HEK293 (cell line): ENCODE results near the gene TSR3.
A peak's percentile ranks its signal among the peaks of the same experiment; 100 is the strongest.

ENCODE experiments used
- CTCF ChIA-PET: fragments of 350-600 bp; formaldehyde crosslinking; extraction: SDS; loops from one replicate; lab custom pipeline; 2021; ENCODE audit warnings: antibody characterized with exemption; lab: Yijun Ruan, JAX
- POLR2A ChIA-PET: fragments of 300-600 bp; formaldehyde crosslinking; extraction: SDS; loops from one replicate; lab custom pipeline; 2020; ENCODE audit warnings: antibody characterized with exemption, inconsistent platforms; lab: Yijun Ruan, JAX
- H3K27ac ChIP-seq: fragments of 200-500 bp; sonication (Bioruptor generic); 2 replicates; pipeline ENCODE4 v1.5.1; 2014; ENCODE audit warnings: low read depth, low read length, control low read depth, inconsistent platforms; ENCODE audit errors: extremely low read depth
- H3K36me3 ChIP-seq, 2 experiments: fragments of 200-500 bp in 1 of 2; sonication (Bioruptor generic) in 1 of 2; 1 replicate in 1 of 2; 2 replicates in 1 of 2; pipeline ENCODE4 v1.5.1; 2014 to 2017; ENCODE audit warnings: inconsistent platforms in 2 of 2, low read length in 2 of 2; ENCODE audit not compliant: control insufficient read depth in 2 of 2, insufficient read depth in 1 of 2
- H3K4me1 ChIP-seq: fragments of 200-500 bp; sonication (Bioruptor generic); 2 replicates; pipeline ENCODE4 v1.5.1; 2014; ENCODE audit warnings: mild to moderate bottlenecking, low read length, inconsistent platforms; ENCODE audit not compliant: control insufficient read depth, insufficient read depth
- H3K4me3 ChIP-seq: 2 replicates; pipeline ENCODE4 v1.5.1; 2011; ENCODE audit warnings: low read depth, mild to moderate bottlenecking, control low read depth, low read length, moderate library complexity
- H3K9me3 ChIP-seq: fragments of 200-500 bp; sonication (Bioruptor generic); 2 replicates; pipeline ENCODE4 v1.5.1; 2014; ENCODE audit warnings: low read depth, low read length, inconsistent platforms; ENCODE audit not compliant: control insufficient read depth, insufficient read depth
- BCL11A ChIP-seq: fragments of 450-650 bp; formaldehyde crosslinking; IDR thresholded peaks from 2 replicates; pipeline ENCODE4 v1.5.1; 2016; ENCODE audit warnings: low read depth, missing biosample characterization, missing genetic modification characterization
- BCL6B ChIP-seq: fragments of 450-650 bp; formaldehyde crosslinking; IDR thresholded peaks from 2 replicates; pipeline ENCODE4 v1.5.1; 2017; ENCODE audit warnings: missing biosample characterization, missing genetic modification characterization
- EGR2 ChIP-seq: fragments of 450-650 bp; formaldehyde crosslinking; IDR thresholded peaks from 2 replicates; pipeline ENCODE4 v1.5.1; 2016; ENCODE audit warnings: low read depth, missing biosample characterization, missing genetic modification characterization
- GLI4 ChIP-seq: fragments of 450-650 bp; formaldehyde crosslinking; IDR thresholded peaks from 2 replicates; pipeline ENCODE4 v1.5.1; 2016; ENCODE audit warnings: missing biosample characterization, missing genetic modification characterization
- KLF1 ChIP-seq: fragments of 450-650 bp; formaldehyde crosslinking; IDR thresholded peaks from 2 replicates; pipeline ENCODE4 v1.5.1; 2016; ENCODE audit warnings: missing biosample characterization, missing genetic modification characterization
- PRDM2 ChIP-seq: fragments of 450-650 bp; formaldehyde crosslinking; IDR thresholded peaks from 2 replicates; pipeline ENCODE4 v1.5.1; 2016; ENCODE audit warnings: missing biosample characterization, missing genetic modification characterization, borderline replicate concordance
- SETDB1 ChIP-seq: IDR thresholded peaks from one replicate; pipeline ENCODE4 v1.6.1; 2017; ENCODE audit warnings: mild to moderate bottlenecking, low read length, moderate library complexity, mixed read lengths; ENCODE audit not compliant: insufficient read length
- ZFP3 ChIP-seq: fragments of 450-650 bp; formaldehyde crosslinking; IDR thresholded peaks from 2 replicates; pipeline ENCODE4 v1.5.1; 2016; ENCODE audit warnings: low read depth, missing biosample characterization, missing genetic modification characterization
- ZIC2 ChIP-seq: fragments of 450-650 bp; formaldehyde crosslinking; IDR thresholded peaks from 2 replicates; pipeline ENCODE4 v1.5.1; 2016; ENCODE audit warnings: missing biosample characterization, missing genetic modification characterization
- ZNF121 ChIP-seq: fragments of 450-650 bp; formaldehyde crosslinking; IDR thresholded peaks from 2 replicates; pipeline ENCODE4 v1.5.1; 2016; ENCODE audit warnings: missing biosample characterization, missing genetic modification characterization
- ZNF133 ChIP-seq: fragments of 450-650 bp; formaldehyde crosslinking; IDR thresholded peaks from 2 replicates; pipeline ENCODE4 v1.5.1; 2016; ENCODE audit warnings: missing biosample characterization, missing genetic modification characterization
- ZNF280D ChIP-seq: fragments of 450-650 bp; formaldehyde crosslinking; IDR thresholded peaks from 2 replicates; pipeline ENCODE4 v1.5.1; 2016; ENCODE audit warnings: missing biosample characterization, missing genetic modification characterization
- ZNF354C ChIP-seq: fragments of 450-650 bp; formaldehyde crosslinking; IDR thresholded peaks from 2 replicates; pipeline ENCODE4 v1.5.1; 2016; ENCODE audit warnings: missing biosample characterization, missing genetic modification characterization, low read depth, borderline replicate concordance
- ZNF398 ChIP-seq: fragments of 450-650 bp; formaldehyde crosslinking; IDR thresholded peaks from 2 replicates; pipeline ENCODE4 v1.5.1; 2017; ENCODE audit warnings: missing biosample characterization, missing genetic modification characterization
- ZNF510 ChIP-seq: fragments of 450-650 bp; formaldehyde crosslinking; IDR thresholded peaks from 2 replicates; pipeline ENCODE4 v1.5.1; 2018; ENCODE audit warnings: mild to moderate bottlenecking, missing genetic modification characterization, missing biosample characterization; ENCODE audit not compliant: insufficient replicate concordance
- ZNF623 ChIP-seq: fragments of 450-650 bp; formaldehyde crosslinking; IDR thresholded peaks from 2 replicates; pipeline ENCODE4 v1.5.1; 2016; ENCODE audit warnings: missing biosample characterization, missing genetic modification characterization
- ZNF626 ChIP-seq: fragments of 450-650 bp; sonication (Bioruptor Pico); formaldehyde crosslinking; IDR thresholded peaks from 2 replicates; pipeline ENCODE4 v1.5.1; 2018; ENCODE audit warnings: missing biosample characterization, missing genetic modification characterization, inconsistent platforms
- ZNF768 ChIP-seq: fragments of 450-650 bp; formaldehyde crosslinking; IDR thresholded peaks from 2 replicates; pipeline ENCODE4 v1.5.1; 2018; ENCODE audit warnings: missing biosample characterization, mild to moderate bottlenecking, missing genetic modification characterization
- ZNF777 ChIP-seq: fragments of 450-650 bp; formaldehyde crosslinking; IDR thresholded peaks from 2 replicates; pipeline ENCODE4 v1.5.1; 2017; ENCODE audit warnings: missing biosample characterization, missing genetic modification characterization, borderline replicate concordance

TSR3 gene

GRCh38 chr16:1345651-1346421 lies 5.8 kb downstream of the TSR3 start:
- TF ChIP-seq KLF1: no peak
- no peak for TF ChIP-seq SETDB1
- TF ChIP-seq EGR2 (tag by site-specific recombination): peak; percentile 19; the same call in 1 of the 2 replicates
- peaks cover 4% of the 10 kb centered on the region; the same call in 1 of the 2 replicates for H3K4me1 ChIP-seq
- H3K27ac ChIP-seq: no peak overlapping the region
- ChIA-PET POLR2A (interaction anchor here (0.7 to 2.0 kb wide), 2 partner anchors 36 to 82 kb away, joined by 5 to 7 read pairs; partner anchors contain the start of gene UBE2I), CTCF (interaction anchor here (1.3 kb wide), 1 partner anchor 16 kb away, joined by 3 read pairs; no protein-coding TSS in a partner anchor)
- H3K9me3 ChIP-seq: no peaks in the 10 kb centered on the region
- H3K36me3 ChIP-seq: peaks cover 0 to 34% of the 10 kb centered on the region in 2 experiments; a peak in 1 of 3 replicates
- H3K4me3 ChIP-seq: no peak overlapping the region

GRCh38 chr16:1345087-1345486 lies 6.6 kb downstream of the TSR3 start:
- peaks cover 0 to 28% of the 10 kb centered on the region in 2 experiments; a peak in 1 of 3 replicates for H3K36me3 ChIP-seq
- no peak overlapping the region for H3K27ac ChIP-seq
- no peaks in the 10 kb centered on the region for H3K9me3 ChIP-seq
- ChIA-PET POLR2A (interaction anchor here (0.7 kb wide), 1 partner anchor 81 kb away, joined by 5 read pairs; no protein-coding TSS in a partner anchor), CTCF (no interaction called here)
- H3K4me3 ChIP-seq: no peak overlapping the region
- peaks cover 4% of the 10 kb centered on the region; the same call in 1 of the 2 replicates for H3K4me1 ChIP-seq
- no peak for TF ChIP-seq ZNF121 (tag by site-specific recombination)
- no peak for TF ChIP-seq BCL11A (tag by site-specific recombination)
- no peak for TF ChIP-seq ZNF768 (tag by site-specific recombination)
- TF ChIP-seq ZNF133 (tag by site-specific recombination): no peak
- no peak for TF ChIP-seq BCL6B (tag by site-specific recombination)
- no peak for TF ChIP-seq ZNF623 (tag by site-specific recombination)
- TF ChIP-seq PRDM2: no peak
- TF ChIP-seq ZNF626 (tag by site-specific recombination): no peak
- no peak for TF ChIP-seq GLI4
- no peak for TF ChIP-seq ZNF777 (tag by site-specific recombination)
- no peak for TF ChIP-seq ZFP3
- TF ChIP-seq ZNF280D (tag by site-specific recombination): no peak
- no peak for TF ChIP-seq ZIC2 (tag by site-specific recombination)
- no peak for TF ChIP-seq ZNF398 (tag by site-specific recombination)
- TF ChIP-seq ZNF510: no peak
- no peak for TF ChIP-seq ZNF354C (tag by site-specific recombination)
